Natural killer cell (primary cell): ENCODE data around the gene ELAVL1. TPM values are rescaled to one million over a fixed set of nuclear protein-coding genes. Genes with fewer than 3 reads are reported as not detected.

ENCODE experiments used
- ATAC-seq, 3 donors: fragments of 150-1000 bp in 2 of 3; fragments of 200-7000 bp in 1 of 3; cut with Tn5 transposase; 1 replicate in 1 of 3; 2 replicates in 2 of 3; pipeline ENCODE4 v1.10.0; 2021; ENCODE audit warnings: mild to moderate bottlenecking in 2 of 3, moderate library complexity in 2 of 3
- DNase-seq, 2 donors: peaks; one replicate each; pipeline versions ENCODE4 v3.0.0 to v3.0.0-alpha.2; 2013 to 2021; ENCODE audit warnings: mixed read lengths in 1 of 2
- H3K27ac ChIP-seq: one replicate; pipeline ENCODE4 v1.5.1; 2013; ENCODE audit warnings: mild to moderate bottlenecking, low read length
- H3K27me3 ChIP-seq: one replicate; pipeline ENCODE4 v1.6.1; 2013; ENCODE audit warnings: low read length; ENCODE audit not compliant: control insufficient read depth, insufficient read depth
- H3K36me3 ChIP-seq: one replicate; pipeline ENCODE4 v1.6.1; 2013; ENCODE audit warnings: low read length; ENCODE audit not compliant: control insufficient read depth, insufficient read depth
- H3K4me1 ChIP-seq: one replicate; pipeline ENCODE4 v1.6.1; 2013; ENCODE audit warnings: low read length; ENCODE audit not compliant: control insufficient read depth, insufficient read depth
- H3K4me3 ChIP-seq: one replicate; pipeline ENCODE4 v1.5.1; 2013; ENCODE audit warnings: low read length
- H3K9me3 ChIP-seq: one replicate; pipeline ENCODE4 v1.6.1; 2013; ENCODE audit warnings: low read length; ENCODE audit not compliant: control insufficient read depth, insufficient read depth
- H3K27ac Mint-ChIP-seq, 2 donors: one replicate each; pipeline ENCODE4 v1.8.0; 2022; ENCODE audit warnings: mild to moderate bottlenecking in 2 of 2, mixed read lengths in 2 of 2, moderate library complexity in 1 of 2
- H3K27me3 Mint-ChIP-seq, 2 donors: one replicate each; pipeline ENCODE4 v1.8.0; 2022; ENCODE audit warnings: low read depth in 2 of 2, mixed read lengths in 2 of 2
- H3K36me3 Mint-ChIP-seq: one replicate; pipeline ENCODE4 v1.8.0; 2022; ENCODE audit warnings: mixed read lengths
- H3K4me1 Mint-ChIP-seq, 2 donors: one replicate each; pipeline ENCODE4 v1.8.0; 2022; ENCODE audit warnings: mixed read lengths in 2 of 2
- H3K4me3 Mint-ChIP-seq: one replicate; pipeline ENCODE4 v1.8.0; 2022; ENCODE audit warnings: mild to moderate bottlenecking, moderate library complexity, mixed read lengths
- H3K9me3 Mint-ChIP-seq, 2 donors: one replicate each; pipeline ENCODE4 v1.8.0; 2022; ENCODE audit warnings: mixed read lengths in 2 of 2
- WGBS: methylation state at CpG from one replicate; pipeline ENCODE4 v1.1.7; 2013; ENCODE audit warnings: missing lambda C conversion rate; ENCODE audit not compliant: insufficient coverage; 5-methylcytosine and 5-hydroxymethylcytosine counted together
- intact Hi-C: fragments of 100-400 bp; cut with micrococcal nuclease; formaldehyde crosslinking; loops from one replicate; pipeline ENCODE4 v1.14.2; 2022
- total RNA-seq, 4 donors: library from RNA; stranded (reverse); fragments of 120-200 nt in 1 of 4; gene quantifications; one replicate each; pipeline versions ENCODE4 v1.2.3 to v1.2.4, GENCODE V29; 2013 to 2022
- TF ChIP-seq, protein P1 (sequence below): fragments of 200-600 bp; IDR thresholded peaks from one replicate; pipeline ENCODE4 v1.8.0; 2022; ENCODE audit warnings: antibody characterized with exemption

The ELAVL1 gene
- total RNA-seq, 3 donors from 2014 or later (not counting 1 experiment from before 2014, with no cell fraction given): 36.9 to 43.9 (median 43.8) TPM

DNA sequence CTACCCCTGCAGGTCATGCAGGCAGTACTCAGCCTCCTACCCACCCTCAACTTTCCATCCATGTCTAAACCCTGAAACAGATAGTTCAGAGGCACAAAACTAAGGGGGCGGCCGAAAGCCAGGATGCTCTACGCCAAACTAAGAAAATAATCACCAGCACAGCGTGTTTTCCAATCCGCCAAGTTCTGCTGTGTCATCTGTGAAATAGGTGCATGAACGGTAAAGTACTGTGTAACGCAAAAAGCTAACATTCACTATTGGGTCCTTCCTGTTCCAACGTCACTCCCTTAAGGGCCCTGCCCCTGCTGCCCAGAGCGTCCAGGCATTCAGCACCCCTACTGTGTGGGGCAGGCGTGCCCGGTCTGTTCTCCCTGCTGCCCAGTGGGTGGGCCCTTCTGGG, 49.7 kb downstream of the ELAVL1 start:
- intact Hi-C loops: no loop called here
- Histone ChIP-seq H3K27me3 (no peaks in the 10 kb centered on the region), H3K27ac (no peak overlapping the region), H3K4me3 (no peak overlapping the region), H3K4me1 (no peaks in the 10 kb centered on the region), H3K9me3 (no peaks in the 10 kb centered on the region), H3K36me3 (no peaks in the 10 kb centered on the region)
- no peaks in the 10 kb centered on the region for H3K27me3 Mint-ChIP-seq
- H3K9me3 Mint-ChIP-seq: no peaks in the 10 kb centered on the region
- DNase-seq (no peak), ATAC-seq (no peak)
- H3K36me3 Mint-ChIP-seq: no peaks in the 10 kb centered on the region
- H3K4me1 Mint-ChIP-seq: no peaks in the 10 kb centered on the region
- TF ChIP-seq, protein P1, sequence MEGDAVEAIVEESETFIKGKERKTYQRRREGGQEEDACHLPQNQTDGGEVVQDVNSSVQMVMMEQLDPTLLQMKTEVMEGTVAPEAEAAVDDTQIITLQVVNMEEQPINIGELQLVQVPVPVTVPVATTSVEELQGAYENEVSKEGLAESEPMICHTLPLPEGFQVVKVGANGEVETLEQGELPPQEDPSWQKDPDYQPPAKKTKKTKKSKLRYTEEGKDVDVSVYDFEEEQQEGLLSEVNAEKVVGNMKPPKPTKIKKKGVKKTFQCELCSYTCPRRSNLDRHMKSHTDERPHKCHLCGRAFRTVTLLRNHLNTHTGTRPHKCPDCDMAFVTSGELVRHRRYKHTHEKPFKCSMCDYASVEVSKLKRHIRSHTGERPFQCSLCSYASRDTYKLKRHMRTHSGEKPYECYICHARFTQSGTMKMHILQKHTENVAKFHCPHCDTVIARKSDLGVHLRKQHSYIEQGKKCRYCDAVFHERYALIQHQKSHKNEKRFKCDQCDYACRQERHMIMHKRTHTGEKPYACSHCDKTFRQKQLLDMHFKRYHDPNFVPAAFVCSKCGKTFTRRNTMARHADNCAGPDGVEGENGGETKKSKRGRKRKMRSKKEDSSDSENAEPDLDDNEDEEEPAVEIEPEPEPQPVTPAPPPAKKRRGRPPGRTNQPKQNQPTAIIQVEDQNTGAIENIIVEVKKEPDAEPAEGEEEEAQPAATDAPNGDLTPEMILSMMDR: no peak
- 78% methylated on average over 11 of the region's 11 CpGs for WGBS
- no peak overlapping the region for H3K27ac Mint-ChIP-seq
- no peak overlapping the region for H3K4me3 Mint-ChIP-seq

DNA sequence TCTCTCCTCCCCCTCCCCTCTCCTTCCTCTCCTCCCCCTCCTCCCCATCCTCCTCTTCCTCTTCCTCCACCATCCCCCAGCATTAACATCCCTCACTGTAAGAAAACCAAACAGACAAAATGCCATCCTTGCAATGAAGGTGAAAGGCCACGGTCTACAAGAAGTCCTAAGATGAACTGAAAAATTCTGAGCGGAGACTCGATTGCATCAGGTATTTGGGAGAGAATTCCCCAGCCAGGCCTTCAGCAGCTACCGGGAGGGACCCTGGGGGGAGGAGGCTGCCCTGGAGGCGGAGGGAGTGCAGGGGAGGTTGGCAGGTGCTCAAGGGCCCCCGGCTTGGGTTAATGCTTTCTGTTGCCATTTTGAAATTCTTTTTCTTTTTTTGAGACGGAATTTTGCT, 51.9 kb downstream of the ELAVL1 start:
- H3K4me1 ChIP-seq: no peaks in the 10 kb centered on the region
- Mint-ChIP-seq H3K27me3 (no peaks in the 10 kb centered on the region), H3K4me3 (no peak overlapping the region), H3K4me1 (no peaks in the 10 kb centered on the region), H3K36me3 (no peaks in the 10 kb centered on the region), H3K9me3 (no peaks in the 10 kb centered on the region), H3K27ac (no peak overlapping the region)
- no peaks in the 10 kb centered on the region for H3K27me3 ChIP-seq
- DNase-seq (no peak), ATAC-seq (no peak)
- 92% methylated on average over 7 of the region's 7 CpGs for WGBS
- TF ChIP-seq, protein P1: no peak
- H3K4me3 ChIP-seq: no peak overlapping the region
- H3K9me3 ChIP-seq: no peaks in the 10 kb centered on the region
- intact Hi-C loops: no loop called here
- H3K36me3 ChIP-seq: no peaks in the 10 kb centered on the region
- no peak overlapping the region for H3K27ac ChIP-seq

DNA sequence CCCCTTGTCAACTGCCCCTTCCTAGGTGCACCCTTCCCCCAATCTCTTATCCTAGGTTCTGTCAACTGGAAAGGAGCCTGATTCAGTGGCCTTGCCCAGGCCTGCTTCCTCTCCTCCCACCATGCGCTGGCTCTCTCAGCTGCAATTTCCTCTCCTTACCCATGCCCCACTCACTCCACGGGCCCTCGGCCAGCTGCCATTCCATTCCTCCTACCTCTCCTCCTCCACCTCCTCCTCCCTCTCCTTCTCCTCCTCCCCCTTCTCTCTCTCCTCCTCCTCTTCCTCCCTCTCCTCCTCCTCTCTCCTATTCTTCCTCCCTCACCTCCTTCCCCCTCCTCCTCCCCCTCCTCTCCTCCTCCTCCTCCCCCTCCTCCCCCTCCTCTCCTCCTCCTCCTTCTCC, 52.4 kb downstream of the ELAVL1 start:
- Mint-ChIP-seq H3K36me3 (no peaks in the 10 kb centered on the region), H3K27ac (no peak overlapping the region), H3K4me1 (no peaks in the 10 kb centered on the region), H3K27me3 (no peaks in the 10 kb centered on the region), H3K9me3 (no peaks in the 10 kb centered on the region), H3K4me3 (no peak overlapping the region)
- Histone ChIP-seq H3K27ac (no peak overlapping the region), H3K36me3 (no peaks in the 10 kb centered on the region), H3K4me3 (no peak overlapping the region), H3K4me1 (no peaks in the 10 kb centered on the region), H3K9me3 (no peaks in the 10 kb centered on the region), H3K27me3 (no peaks in the 10 kb centered on the region)
- DNase-seq (no peak), ATAC-seq (no peak)
- WGBS: 34% methylated on average over 3 of the region's 3 CpGs
- TF ChIP-seq, protein P1: no peak
- intact Hi-C loops: no loop called here

DNA sequence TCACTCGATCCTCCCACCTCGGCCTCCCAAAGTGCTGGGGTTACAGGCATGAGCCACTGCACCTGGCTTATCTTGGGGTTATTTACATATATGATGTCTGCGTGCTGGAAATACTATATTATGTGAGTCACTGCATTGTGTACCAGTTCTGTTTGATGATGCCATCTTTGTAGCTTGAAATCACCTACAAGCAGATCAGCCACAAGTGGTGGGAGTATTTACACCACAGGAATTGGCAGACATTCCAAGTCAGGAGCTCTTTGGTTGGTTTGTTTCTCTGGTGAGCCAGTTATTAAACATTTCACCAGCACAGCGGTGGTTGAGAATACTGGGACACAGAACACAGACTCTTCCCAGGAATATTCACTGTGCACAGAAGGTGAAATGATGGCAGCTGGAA, 57.5 kb downstream of the ELAVL1 start:
- Histone ChIP-seq H3K4me3 (no peak overlapping the region), H3K27ac (no peak overlapping the region), H3K36me3 (no peaks in the 10 kb centered on the region), H3K27me3 (no peaks in the 10 kb centered on the region), H3K4me1 (peaks cover 10% of the 10 kb centered on the region), H3K9me3 (no peaks in the 10 kb centered on the region)
- TF ChIP-seq, protein P1: no peak
- Mint-ChIP-seq H3K36me3 (no peaks in the 10 kb centered on the region), H3K9me3 (no peaks in the 10 kb centered on the region), H3K4me1 (peaks cover 15 to 19% of the 10 kb centered on the region in 2 donors), H3K4me3 (no peak overlapping the region), H3K27me3 (peaks cover 0 to 4% of the 10 kb centered on the region in 2 donors), H3K27ac (no peak overlapping the region)
- 96% methylated on average over 4 of the region's 4 CpGs for WGBS
- intact Hi-C loops: no loop called here
- DNase-seq (no peak), ATAC-seq (no peak)
